ENCODE data around the gene SLC35F4. TPM values are rescaled to one million over a fixed set of nuclear protein-coding genes. Genes with fewer than 3 reads are reported as not detected.

The SLC35F4 gene
- total RNA-seq, 4 donors from 2014 or later = 0.88 to 2.3 TPM; not detected in 2

- Histone ChIP-seq H3K9me3 (no peaks in the 10 kb centered on the region), H3K27ac (no peak overlapping the region), H3K4me1 (no peaks in the 10 kb centered on the region), H3K4me3 (no peak overlapping the region), H3K36me3 (no peaks in the 10 kb centered on the region), H3K27me3 (no peaks in the 10 kb centered on the region)
- no peak for TF ChIP-seq POLR2A (IDR thresholded peaks at IDR 0.05)
- TF ChIP-seq CTCF (IDR thresholded peaks at IDR 0.05) = no peak
- intact Hi-C loops (cut with DNase I; ENCODE audit: low total_unique reads) = no loop called here
- no peak for DNase-seq
Measured at GRCh38 chr14:57582746-57583145, 283.1 kb downstream of the SLC35F4 start.

- no peak for DNase-seq
- H3K4me3 ChIP-seq = no peak overlapping the region
- no peaks in the 10 kb centered on the region for H3K27me3 ChIP-seq
- TF ChIP-seq POLR2A (IDR thresholded peaks at IDR 0.05) (no peak), CTCF (IDR thresholded peaks at IDR 0.05) (no peak)
- H3K4me1 ChIP-seq = no peaks in the 10 kb centered on the region
- intact Hi-C loops (cut with DNase I; ENCODE audit: low total_unique reads) = no loop called here
- no peaks in the 10 kb centered on the region for H3K9me3 ChIP-seq
- no peaks in the 10 kb centered on the region for H3K36me3 ChIP-seq
- no peak overlapping the region for H3K27ac ChIP-seq
Measured at GRCh38 chr14:57578801-57579200, 287.1 kb downstream of the SLC35F4 start.

- Histone ChIP-seq H3K9me3 (no peaks in the 10 kb centered on the region), H3K27ac (no peak overlapping the region), H3K36me3 (no peaks in the 10 kb centered on the region), H3K4me3 (no peak overlapping the region), H3K4me1 (no peaks in the 10 kb centered on the region), H3K27me3 (no peaks in the 10 kb centered on the region)
- intact Hi-C loops (cut with DNase I; ENCODE audit: low total_unique reads) = no loop called here
- DNase-seq = no peak
- TF ChIP-seq POLR2A (IDR thresholded peaks at IDR 0.05) (no peak), CTCF (IDR thresholded peaks at IDR 0.05) (no peak)
Measured at GRCh38 chr14:57576498-57576897, 289.4 kb downstream of the SLC35F4 start.

- H3K9me3 ChIP-seq = no peaks in the 10 kb centered on the region
- intact Hi-C loops (cut with DNase I; ENCODE audit: low total_unique reads) = no loop called here
- TF ChIP-seq POLR2A (IDR thresholded peaks at IDR 0.05) = no peak
- TF ChIP-seq CTCF (IDR thresholded peaks at IDR 0.05) = no peak
- no peak for DNase-seq
- H3K36me3 ChIP-seq = no peaks in the 10 kb centered on the region
- H3K4me1 ChIP-seq = no peaks in the 10 kb centered on the region
- H3K27me3 ChIP-seq = no peaks in the 10 kb centered on the region
- H3K4me3 ChIP-seq = no peak overlapping the region
- no peak overlapping the region for H3K27ac ChIP-seq
Measured at GRCh38 chr14:57575482-57575881, 290.4 kb downstream of the SLC35F4 start.

GRCh38 chr14:57574617-57575288 lies 291.1 kb downstream of the SLC35F4 start:
- H3K27ac ChIP-seq = no peak overlapping the region
- DNase-seq = no peak
- H3K4me3 ChIP-seq = no peak overlapping the region
- no peaks in the 10 kb centered on the region for H3K27me3 ChIP-seq
- TF ChIP-seq POLR2A (IDR thresholded peaks at IDR 0.05) (no peak), CTCF (IDR thresholded peaks at IDR 0.05) (no peak)
- no peaks in the 10 kb centered on the region for H3K4me1 ChIP-seq
- no peaks in the 10 kb centered on the region for H3K36me3 ChIP-seq
- intact Hi-C loops (cut with DNase I; ENCODE audit: low total_unique reads) = no loop called here
- no peaks in the 10 kb centered on the region for H3K9me3 ChIP-seq
